Spleen (tissue), 13 donors: ENCODE data around the gene PPIA. TPM values are rescaled to one million over a fixed set of nuclear protein-coding genes. Genes with fewer than 3 reads are reported as not detected.

ENCODE experiments used
- DNase-seq: peaks from one replicate; pipeline ENCODE4 v3.0.0-alpha.2; 2020
- H3K27ac ChIP-seq, 8 donors: fragments of 200-600 bp; sonication (generic) in 7 of 8; 1 replicate in 4 of 8; 2 replicates in 4 of 8; pipeline versions ENCODE4 v1.5.0 to v1.8.0; 2016 to 2021; ENCODE audit warnings: inconsistent platforms in 4 of 8, mild to moderate bottlenecking in 4 of 8, moderate library complexity in 1 of 8
- H3K27me3 ChIP-seq, 7 donors: fragments of 200-600 bp; sonication (generic) in 6 of 7; replicated peaks in 1 of 7; 1 replicate in 4 of 7; 2 replicates in 3 of 7; pipeline versions ENCODE4 v1.5.0 to v1.8.0; 2016 to 2021; ENCODE audit warnings: inconsistent platforms in 3 of 7, mild to moderate bottlenecking in 1 of 7
- H3K36me3 ChIP-seq, 6 donors: fragments of 200-600 bp; sonication (generic) in 5 of 6; 1 replicate in 4 of 6; 2 replicates in 2 of 6; pipeline versions ENCODE4 v1.5.0 to v1.8.0; 2016 to 2021; ENCODE audit warnings: inconsistent platforms in 2 of 6
- H3K4me1 ChIP-seq, 6 donors: fragments of 200-600 bp; sonication (generic) in 5 of 6; 1 replicate in 3 of 6; 2 replicates in 3 of 6; pipeline versions ENCODE4 v1.5.0 to v1.8.0; 2016 to 2021; ENCODE audit warnings: inconsistent platforms in 3 of 6
- H3K4me3 ChIP-seq, 8 donors: fragments of 200-600 bp; sonication (generic) in 7 of 8; 1 replicate in 4 of 8; 2 replicates in 4 of 8; pipeline versions ENCODE4 v1.5.0 to v1.8.0; 2016 to 2021; ENCODE audit warnings: inconsistent platforms in 4 of 8, mild to moderate bottlenecking in 4 of 8, moderate library complexity in 2 of 8
- H3K9me3 ChIP-seq, 8 donors: fragments of 200-600 bp; sonication (generic) in 7 of 8; 1 replicate in 4 of 8; 2 replicates in 4 of 8; pipeline versions ENCODE4 v1.5.0 to v1.8.0; 2016 to 2021; ENCODE audit warnings: inconsistent platforms in 4 of 8
- POLR2A ChIP-seq, 3 donors: fragments of 450-650 bp; IDR thresholded peaks; one replicate each; pipeline ENCODE4 v1.5.1; 2017; ENCODE audit warnings: antibody characterized with exemption in 3 of 3, mild to moderate bottlenecking in 1 of 3
- POLR2AphosphoS5 ChIP-seq, 3 donors: sonication (generic); formaldehyde crosslinking; IDR thresholded peaks; one replicate each; pipeline ENCODE4 v1.5.1; 2017; ENCODE audit warnings: antibody characterized with exemption in 3 of 3
- WGBS, 5 donors: extraction: QIAGEN DNeasy Blood & Tissue Kit in 3 of 5; methylation state at CpG; one replicate each; pipeline versions ENCODE4 v1.1.5 to v1.1.7; 2013 to 2018; 5-methylcytosine and 5-hydroxymethylcytosine counted together
- intact Hi-C: fragments of 100-400 bp; cut with DNase I; formaldehyde crosslinking; loops from one replicate; pipeline ENCODE4 v1.15.0; 2023; ENCODE audit warnings: low total_unique reads
- long read RNA-seq, 2 donors: transcript quantifications; one replicate each; lab custom pipeline, GENCODE V29; 2026
- polyA plus RNA-seq, 3 donors: library from polyadenylated mRNA; stranded (reverse); fragments of 200-250 nt; gene quantifications; one replicate each; pipeline ENCODE4 v1.2.1, GENCODE V29; 2013
- total RNA-seq, 7 donors: library from RNA; depleted of rRNA in 3 of 7; stranded (reverse); fragments of >200 nt in 3 of 7; fragmentation: NEBNext Ultra II Directional in 4 of 7; extraction: Animal tissue kit (Norgen Biotek cat#: 25700) in 4 of 7; gene quantifications; one replicate each; pipeline versions ENCODE4 v1.1.0 to v1.2.1, GENCODE V29; 2016 to 2021
- TF ChIP-seq, protein P1 (sequence below), 11 experiments: fragments of 200-600 bp in 7 of 11; fragments of 450-650 bp in 4 of 11; sonication (generic) in 4 of 11; IDR thresholded peaks in 8 of 11; conservative IDR thresholded peaks in 3 of 11; 1 replicate in 7 of 11; 2 replicates in 4 of 11; pipeline versions ENCODE4 v1.4.0 to v1.8.0; 2016 to 2021; ENCODE audit warnings: antibody characterized with exemption in 11 of 11, inconsistent platforms in 4 of 11, mild to moderate bottlenecking in 1 of 11
- donor health status: healthy with polysubstance abuse.
- donor health status: DM: no; HTN: no; CAD: no; lungs with moderate emphysema.
- donor health status: DM: no; HTN: no; CAD: no.
- donor health status: Bipolar disorder and iron deficiency.
- donor health status: healthy.
- donor health status: DM: no; HTN: no; CAD: no.
- donor health status: DM: yes; HTN: yes; CAD: no.

Gene PPIA
- total RNA-seq = 1,000 to 10,000 TPM in 3 of 7 donors, 100 to 1,000 TPM in 4; 877 to 1,659 (median 945) TPM
- 1,000 to 10,000 TPM; 2,690 to 3,651 (median 2,985) TPM for polyA plus RNA-seq
- long read RNA-seq, donor 1, transcript PPIA-203 (4 exons, 544 nt) = minor isoform, 7 of 1,457 reads
- long read RNA-seq, donor 1, transcript PPIA-207 (3 exons, 570 nt) = minor isoform, 8 of 1,457 reads
- long read RNA-seq, donor 1, transcript PPIA-208 (6 exons, 907 nt) = minor isoform, 7 of 1,457 reads
- long read RNA-seq, donor 1, transcript PPIA-204 (5 exons, 2,238 nt) = major isoform, 1,092 of 1,457 reads
- long read RNA-seq, donor 1, partial matches to known transcripts = 285 of 1,457 reads
- long read RNA-seq, donor 1, other reads (novel, unspliced or antisense) = 52 of 1,457 reads
- long read RNA-seq, donor 2, transcript PPIA-204 (5 exons, 2,238 nt) = major isoform, 925 of 1,042 reads
- long read RNA-seq, donor 2, transcript PPIA-208 (6 exons, 907 nt) = minor isoform, 7 of 1,042 reads
- long read RNA-seq, donor 2, transcript PPIA-207 (3 exons, 570 nt) = minor isoform, 7 of 1,042 reads
- long read RNA-seq, donor 2, transcript PPIA-203 (4 exons, 544 nt) = minor isoform, 13 of 1,042 reads
- long read RNA-seq, donor 2, partial matches to known transcripts = 66 of 1,042 reads
- long read RNA-seq, donor 2, other reads (novel, unspliced or antisense) = 18 of 1,042 reads

DNA sequence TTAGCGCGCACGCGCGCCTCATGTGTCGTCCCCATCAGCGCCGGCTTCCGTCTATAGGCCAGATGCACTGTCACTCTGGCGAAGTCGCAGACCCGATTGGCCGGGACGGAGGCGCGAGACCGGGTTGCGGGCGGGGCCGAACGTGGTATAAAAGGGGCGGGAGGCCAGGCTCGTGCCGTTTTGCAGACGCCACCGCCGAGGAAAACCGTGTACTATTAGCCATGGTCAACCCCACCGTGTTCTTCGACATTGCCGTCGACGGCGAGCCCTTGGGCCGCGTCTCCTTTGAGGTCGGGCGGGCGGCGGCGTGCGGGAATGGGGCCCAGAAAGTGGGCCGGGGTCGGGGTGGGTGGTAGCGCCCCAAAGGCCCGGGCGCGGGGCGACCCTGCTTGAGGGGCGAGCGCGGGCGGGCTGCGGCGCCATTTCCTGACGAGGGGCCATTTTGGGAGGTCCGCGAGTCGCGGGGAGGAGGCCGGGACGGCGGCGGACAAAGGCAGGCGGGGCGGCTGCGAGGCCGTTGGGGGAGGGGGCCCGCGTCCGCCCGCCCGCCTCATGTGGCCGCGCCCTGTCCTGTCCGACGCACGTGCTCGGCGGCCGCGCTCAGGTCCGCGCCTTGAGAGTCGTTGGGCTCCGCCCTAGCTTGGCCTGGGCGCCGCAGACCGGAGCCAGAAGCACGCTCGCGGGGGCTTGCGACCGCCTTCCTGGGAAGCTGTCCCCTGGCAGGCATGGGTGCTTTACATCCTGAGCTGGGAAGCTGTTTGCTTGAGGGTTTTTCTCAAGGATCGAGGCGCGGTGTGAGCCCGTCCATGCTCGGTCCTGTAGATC lies at the start of gene PPIA:
Gene PPIA (plus strand): TSS at position 178 of the 825 bp plus-strand sequence. CDS start 44 bp downstream, at position 222.
- Histone ChIP-seq H3K27me3 (no peaks in the 10 kb centered on the region), H3K4me1 (peaks cover 22 to 46% (median 39%) of the 10 kb centered on the region in 6 donors), H3K36me3 (peaks cover 0 to 34% (median 29%) of the 10 kb centered on the region in 6 donors), H3K27ac (peak within 1 kb of the TSS; percentile 97 to 100 (median 99)), H3K9me3 (no peaks in the 10 kb centered on the region), H3K4me3 (peak within 1 kb of the TSS; percentile 73 to 98 (median 84))
- DNase-seq = peak; percentile 98
- 0 to 1% (median 0%) methylated on average over 30 to 99 of the region's 99 CpGs for WGBS, 5 donors
- intact Hi-C loops = loop anchor here (5.0 kb wide), 1 partner anchor 49 kb away; the partner anchor contains the start of gene ZMIZ2
- TF ChIP-seq, protein P1, sequence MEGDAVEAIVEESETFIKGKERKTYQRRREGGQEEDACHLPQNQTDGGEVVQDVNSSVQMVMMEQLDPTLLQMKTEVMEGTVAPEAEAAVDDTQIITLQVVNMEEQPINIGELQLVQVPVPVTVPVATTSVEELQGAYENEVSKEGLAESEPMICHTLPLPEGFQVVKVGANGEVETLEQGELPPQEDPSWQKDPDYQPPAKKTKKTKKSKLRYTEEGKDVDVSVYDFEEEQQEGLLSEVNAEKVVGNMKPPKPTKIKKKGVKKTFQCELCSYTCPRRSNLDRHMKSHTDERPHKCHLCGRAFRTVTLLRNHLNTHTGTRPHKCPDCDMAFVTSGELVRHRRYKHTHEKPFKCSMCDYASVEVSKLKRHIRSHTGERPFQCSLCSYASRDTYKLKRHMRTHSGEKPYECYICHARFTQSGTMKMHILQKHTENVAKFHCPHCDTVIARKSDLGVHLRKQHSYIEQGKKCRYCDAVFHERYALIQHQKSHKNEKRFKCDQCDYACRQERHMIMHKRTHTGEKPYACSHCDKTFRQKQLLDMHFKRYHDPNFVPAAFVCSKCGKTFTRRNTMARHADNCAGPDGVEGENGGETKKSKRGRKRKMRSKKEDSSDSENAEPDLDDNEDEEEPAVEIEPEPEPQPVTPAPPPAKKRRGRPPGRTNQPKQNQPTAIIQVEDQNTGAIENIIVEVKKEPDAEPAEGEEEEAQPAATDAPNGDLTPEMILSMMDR (IDR thresholded peaks at IDR 0.05 in 8 of 11, conservative IDR thresholded peaks at IDR 0.05 in 3 of 11) = peak in 1 of 11 experiments; percentile 8
- TF ChIP-seq POLR2A (IDR thresholded peaks at IDR 0.05) = peak; percentile 31 to 93 (median 92)
- peak; percentile 97 to 98 (median 98) for TF ChIP-seq POLR2AphosphoS5 (IDR thresholded peaks at IDR 0.05)

DNA sequence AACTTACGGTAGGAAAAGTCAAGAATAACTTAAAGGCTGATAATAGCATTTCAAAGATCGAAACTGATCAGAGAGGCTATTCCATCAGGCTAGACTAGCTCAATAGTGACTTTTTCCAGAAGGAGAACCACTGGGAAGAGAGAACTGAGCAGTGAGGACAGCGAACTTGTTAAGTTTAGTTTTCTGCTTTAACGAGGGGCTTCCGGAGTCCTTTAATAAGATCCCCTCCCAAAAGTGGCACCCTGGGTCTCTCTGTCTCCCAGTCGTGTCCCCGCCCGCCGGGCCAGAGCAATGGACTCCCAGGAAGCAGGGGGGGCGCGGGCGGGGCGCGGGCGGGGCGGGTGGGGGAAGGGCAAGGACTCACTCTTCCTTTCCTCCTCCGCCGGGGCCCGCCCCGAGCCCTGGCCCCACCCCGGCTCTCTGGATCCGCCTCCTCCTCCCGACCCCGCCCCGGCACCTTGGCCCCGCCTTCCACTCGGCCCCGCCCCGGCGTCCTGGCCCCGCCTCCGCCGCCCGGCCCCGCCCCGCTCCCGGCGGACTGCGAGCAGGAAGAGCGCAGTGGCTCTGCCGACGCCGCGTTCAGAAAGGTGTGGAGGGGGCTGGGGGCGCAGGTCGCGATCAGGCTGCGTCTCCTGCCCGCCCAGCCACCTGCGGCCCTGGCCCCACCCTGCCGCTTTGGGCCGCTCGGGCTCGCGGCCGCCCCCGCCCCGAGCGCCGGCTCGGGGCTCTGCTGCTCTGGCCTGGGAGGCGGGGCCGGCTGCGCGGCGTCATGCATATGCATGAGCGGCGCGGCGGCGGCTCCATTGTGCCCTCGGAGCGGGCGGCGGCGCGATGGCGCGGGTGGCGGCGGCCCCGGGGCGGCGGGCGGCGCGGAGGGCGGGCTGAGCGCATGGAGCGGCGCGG lies 48.2 kb upstream of the PPIA start, which contains the start of gene ZMIZ2:
Gene ZMIZ2 (plus strand): TSS at position 803 of the 903 bp plus-strand sequence. CDS start 7,403 bp downstream, outside the sequence.
- intact Hi-C loops = loop anchor here (5.0 to 10.0 kb wide), 2 partner anchors 49 to 143 kb away; partner anchors contain the start of genes OGDH and PPIA
- peak; percentile 99 for DNase-seq
- WGBS, 5 donors = 2 to 5% (median 3%) methylated on average over 29 to 92 of the region's 92 CpGs
- Histone ChIP-seq H3K9me3 (no peaks in the 10 kb centered on the region), H3K27me3 (no peaks in the 10 kb centered on the region), H3K36me3 (peaks cover 0 to 7% (median 0%) of the 10 kb centered on the region in 6 donors), H3K4me3 (peak within 1 kb of the TSS; percentile 73 to 91 (median 80)), H3K4me1 (peaks cover 37 to 53% (median 48%) of the 10 kb centered on the region in 6 donors), H3K27ac (peak within 1 kb of the TSS; percentile 98 to 100 (median 99))
- TF ChIP-seq, protein P1 (IDR thresholded peaks at IDR 0.05 in 8 of 11, conservative IDR thresholded peaks at IDR 0.05 in 3 of 11) = no peak
- TF ChIP-seq POLR2A (IDR thresholded peaks at IDR 0.05) (peak in 1 of 3 donors; percentile 43), POLR2AphosphoS5 (IDR thresholded peaks at IDR 0.05) (peak; percentile 88 to 90 (median 90))

DNA sequence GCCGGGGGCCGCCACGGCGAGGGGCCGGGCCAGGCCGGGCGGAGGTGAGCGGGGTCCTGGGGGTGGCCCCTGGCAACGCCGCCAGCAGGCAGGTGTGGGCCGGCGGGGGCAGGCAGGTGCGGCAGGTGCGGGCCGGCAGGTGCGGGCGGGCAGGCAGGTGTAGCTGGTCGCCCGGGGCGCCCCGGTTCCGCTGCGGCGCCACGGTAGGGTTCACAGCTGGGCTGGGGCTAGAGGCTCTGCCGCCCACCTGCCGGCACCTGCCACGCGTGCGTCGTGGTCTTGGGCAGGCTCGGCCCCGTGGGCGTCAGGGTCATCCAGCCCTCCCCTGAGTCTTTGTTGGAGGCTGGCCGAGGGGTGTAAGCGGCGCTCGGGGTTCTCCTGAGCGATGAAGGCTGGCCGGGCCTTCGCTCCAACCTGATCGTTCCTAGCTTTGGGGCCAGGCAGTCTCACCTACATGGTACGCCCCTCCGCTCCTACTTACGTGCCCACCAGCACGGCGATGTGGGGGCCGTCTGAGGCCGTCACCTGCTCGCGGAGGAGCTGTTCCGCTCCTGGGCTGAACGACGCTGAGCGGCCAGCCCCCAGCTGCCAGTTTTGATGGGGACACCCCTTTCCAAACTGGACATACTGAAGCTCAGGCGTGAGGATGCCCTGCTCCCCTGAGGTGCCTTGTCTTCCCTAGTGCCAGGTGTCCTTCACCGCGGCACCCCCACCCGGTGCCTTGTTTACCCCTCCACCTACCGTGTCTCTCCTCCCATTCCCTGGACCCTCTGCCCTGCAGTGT lies 47.3 kb upstream of the PPIA start:
- intact Hi-C loops = loop anchor here (5.0 to 10.0 kb wide), 2 partner anchors 48 to 144 kb away; partner anchors contain the start of genes OGDH and PPIA
- peaks cover 0 to 7% (median 0%) of the 10 kb centered on the region in 6 donors for H3K36me3 ChIP-seq
- TF ChIP-seq, protein P1 (IDR thresholded peaks at IDR 0.05 in 8 of 11, conservative IDR thresholded peaks at IDR 0.05 in 3 of 11) = no peak
- TF ChIP-seq POLR2AphosphoS5 (IDR thresholded peaks at IDR 0.05) (peak in 2 of 3 donors; percentile 29 to 41), POLR2A (IDR thresholded peaks at IDR 0.05) (no peak)
- H3K4me1 ChIP-seq = peaks cover 37 to 60% (median 56%) of the 10 kb centered on the region in 6 donors
- DNase-seq = no peak
- WGBS, 5 donors = 1 to 8% (median 2%) methylated on average over 12 to 60 of the region's 60 CpGs
- H3K27me3 ChIP-seq = no peaks in the 10 kb centered on the region
- no peaks in the 10 kb centered on the region for H3K9me3 ChIP-seq
- H3K4me3 ChIP-seq = peak overlapping the region; percentile 73 to 91 (median 80)
- peak overlapping the region; percentile 63 to 100 (median 98) for H3K27ac ChIP-seq
